HepG2 (cell line): ENCODE results near the gene NAV2. TPM values are rescaled to one million over a fixed set of nuclear protein-coding genes. Genes with fewer than 3 reads are reported as not detected.

Source experiments
- CBX1 ChIP-seq: IDR thresholded peaks from one replicate; pipeline ENCODE4 v1.6.1; 2016; ENCODE audit warnings: antibody characterized with exemption, low read depth
- GABPA ChIP-seq, 2 experiments: IDR thresholded peaks; 2 replicates each; pipeline ENCODE4 v1.6.1; 2011 to 2016; ENCODE audit warnings: low read depth in 2 of 2, low read length in 1 of 2, missing biosample characterization in 1 of 2, missing genetic modification characterization in 1 of 2
- GTF2F1 ChIP-seq: fragments of 150-350 bp; IDR thresholded peaks from 2 replicates; pipeline ENCODE4 v1.6.1; 2014; ENCODE audit warnings: low read length
- MEIS1 ChIP-seq: sonication (generic); formaldehyde crosslinking; IDR thresholded peaks from 2 replicates; pipeline ENCODE4 v1.9.0; 2021; ENCODE audit warnings: mild to moderate bottlenecking, missing genetic modification reagents, moderate library complexity, borderline replicate concordance
- MLLT10 ChIP-seq: sonication (generic); formaldehyde crosslinking; IDR thresholded peaks from 2 replicates; pipeline ENCODE4 v1.4.0; 2020; ENCODE audit warnings: missing genetic modification reagents
- RAD51 ChIP-seq: fragments of 450-650 bp; IDR thresholded peaks from 2 replicates; pipeline ENCODE4 v1.6.1; 2016; ENCODE audit warnings: borderline replicate concordance
- SOX6 ChIP-seq, 2 experiments: fragments of 450-650 bp in 1 of 2; sonication (generic) in 1 of 2; formaldehyde crosslinking in 1 of 2; IDR thresholded peaks; 2 replicates each; pipeline versions ENCODE4 v1.4.0 to v1.6.1; 2017 to 2020; ENCODE audit warnings: antibody characterized with exemption in 1 of 2, mild to moderate bottlenecking in 1 of 2, missing genetic modification reagents in 1 of 2
- SP2 ChIP-seq: sonication (generic); formaldehyde crosslinking; IDR thresholded peaks from 2 replicates; pipeline ENCODE4 v1.5.1; 2020; ENCODE audit warnings: mild to moderate bottlenecking, missing genetic modification reagents
- ZFP90 ChIP-seq: sonication (generic); formaldehyde crosslinking; IDR thresholded peaks from 2 replicates; pipeline ENCODE4 v1.8.0; 2022; ENCODE audit warnings: missing genetic modification reagents, mild to moderate bottlenecking, inconsistent platforms, borderline replicate concordance
- ZNF468 ChIP-seq: sonication (generic); formaldehyde crosslinking; IDR thresholded peaks from 2 replicates; pipeline ENCODE4 v1.8.0; 2022; ENCODE audit warnings: mild to moderate bottlenecking, moderate library complexity, missing genetic modification reagents
- ZNF646 ChIP-seq: sonication (generic); formaldehyde crosslinking; IDR thresholded peaks from 2 replicates; pipeline ENCODE4 v1.9.0; 2021; ENCODE audit warnings: mild to moderate bottlenecking, missing genetic modification reagents
- ZXDC ChIP-seq: sonication (generic); formaldehyde crosslinking; IDR thresholded peaks from 2 replicates; pipeline ENCODE4 v1.5.0; 2020; ENCODE audit warnings: mild to moderate bottlenecking, missing genetic modification reagents
- polyA plus RNA-seq, 8 experiments: library from polyadenylated mRNA; depleted of rRNA in 3 of 8; stranded (reverse) in 7 of 8; unstranded in 1 of 8; fragments of >200 nt; fragmentation: Illumina TruSeq in 4 of 8; extraction: Trizol in 4 of 8; gene quantifications; 2 replicates each; pipeline versions ENCODE4 v1.2.1 to v1.2.3, GENCODE V29; 2011 to 2016; ENCODE audit warnings: low read depth in 4 of 8, missing spikeins in 1 of 8, mixed read lengths in 1 of 8; ENCODE audit not compliant: insufficient read depth in 1 of 8
- total RNA-seq, 5 experiments: library from RNA; depleted of rRNA; stranded (reverse); fragments of >200 nt; fragmentation: Illumina TruSeq; extraction: Trizol; gene quantifications; 2 replicates each; pipeline ENCODE4 v1.2.3, GENCODE V29; 2016; ENCODE audit warnings: low read depth in 1 of 5
- TF ChIP-seq, protein P1 (sequence below): sonication (generic); formaldehyde crosslinking; IDR thresholded peaks from 2 replicates; pipeline ENCODE4 v1.5.0; 2020; ENCODE audit warnings: mild to moderate bottlenecking, missing genetic modification reagents, moderate library complexity
- TF ChIP-seq, protein P2 (sequence below): sonication (generic); formaldehyde crosslinking; IDR thresholded peaks from 2 replicates; pipeline ENCODE4 v1.4.0; 2020; ENCODE audit warnings: mild to moderate bottlenecking, missing genetic modification reagents
- TF ChIP-seq, protein P3 (sequence below): sonication (generic); formaldehyde crosslinking; IDR thresholded peaks from 2 replicates; pipeline ENCODE4 v1.5.1; 2020; ENCODE audit warnings: mild to moderate bottlenecking, missing genetic modification reagents, moderate library complexity

The NAV2 gene
- total and polyA plus RNA-seq, 2 of the 13 experiments (the other 11 are each of a cell fraction or from before 2014, with no cell fraction given) = 9.3 to 34.6 TPM

- TF ChIP-seq SOX6 (IDR thresholded peaks at IDR 0.05) (no peak), SOX6 (CRISPR knock-in tag; IDR thresholded peaks at IDR 0.05) (no peak), ZNF646 (no peak), MEIS1 (CRISPR knock-in tag) (no peak), GABPA (IDR thresholded peaks at IDR 0.05; ENCODE audit: low read depth, low read length) (no peak), GABPA (CRISPR knock-in tag; IDR thresholded peaks at IDR 0.05; ENCODE audit: low read depth) (no peak), RAD51 (no peak), ZXDC (CRISPR knock-in tag) (no peak), ZFP90 (no peak), SP2 (CRISPR knock-in tag) (no peak), CBX1 (no peak), ZNF468 (no peak), MLLT10 (CRISPR knock-in tag) (no peak), GTF2F1 (no peak)
- TF ChIP-seq, protein P1, sequence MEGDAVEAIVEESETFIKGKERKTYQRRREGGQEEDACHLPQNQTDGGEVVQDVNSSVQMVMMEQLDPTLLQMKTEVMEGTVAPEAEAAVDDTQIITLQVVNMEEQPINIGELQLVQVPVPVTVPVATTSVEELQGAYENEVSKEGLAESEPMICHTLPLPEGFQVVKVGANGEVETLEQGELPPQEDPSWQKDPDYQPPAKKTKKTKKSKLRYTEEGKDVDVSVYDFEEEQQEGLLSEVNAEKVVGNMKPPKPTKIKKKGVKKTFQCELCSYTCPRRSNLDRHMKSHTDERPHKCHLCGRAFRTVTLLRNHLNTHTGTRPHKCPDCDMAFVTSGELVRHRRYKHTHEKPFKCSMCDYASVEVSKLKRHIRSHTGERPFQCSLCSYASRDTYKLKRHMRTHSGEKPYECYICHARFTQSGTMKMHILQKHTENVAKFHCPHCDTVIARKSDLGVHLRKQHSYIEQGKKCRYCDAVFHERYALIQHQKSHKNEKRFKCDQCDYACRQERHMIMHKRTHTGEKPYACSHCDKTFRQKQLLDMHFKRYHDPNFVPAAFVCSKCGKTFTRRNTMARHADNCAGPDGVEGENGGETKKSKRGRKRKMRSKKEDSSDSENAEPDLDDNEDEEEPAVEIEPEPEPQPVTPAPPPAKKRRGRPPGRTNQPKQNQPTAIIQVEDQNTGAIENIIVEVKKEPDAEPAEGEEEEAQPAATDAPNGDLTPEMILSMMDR = no peak
- TF ChIP-seq, protein P2, sequence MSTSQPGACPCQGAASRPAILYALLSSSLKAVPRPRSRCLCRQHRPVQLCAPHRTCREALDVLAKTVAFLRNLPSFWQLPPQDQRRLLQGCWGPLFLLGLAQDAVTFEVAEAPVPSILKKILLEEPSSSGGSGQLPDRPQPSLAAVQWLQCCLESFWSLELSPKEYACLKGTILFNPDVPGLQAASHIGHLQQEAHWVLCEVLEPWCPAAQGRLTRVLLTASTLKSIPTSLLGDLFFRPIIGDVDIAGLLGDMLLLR = no peak
- TF ChIP-seq, protein P3, sequence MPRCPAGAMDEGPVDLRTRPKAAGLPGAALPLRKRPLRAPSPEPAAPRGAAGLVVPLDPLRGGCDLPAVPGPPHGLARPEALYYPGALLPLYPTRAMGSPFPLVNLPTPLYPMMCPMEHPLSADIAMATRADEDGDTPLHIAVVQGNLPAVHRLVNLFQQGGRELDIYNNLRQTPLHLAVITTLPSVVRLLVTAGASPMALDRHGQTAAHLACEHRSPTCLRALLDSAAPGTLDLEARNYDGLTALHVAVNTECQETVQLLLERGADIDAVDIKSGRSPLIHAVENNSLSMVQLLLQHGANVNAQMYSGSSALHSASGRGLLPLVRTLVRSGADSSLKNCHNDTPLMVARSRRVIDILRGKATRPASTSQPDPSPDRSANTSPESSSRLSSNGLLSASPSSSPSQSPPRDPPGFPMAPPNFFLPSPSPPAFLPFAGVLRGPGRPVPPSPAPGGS (CRISPR knock-in tag) = no peak
Measured at GRCh38 chr11:20089796-20090653, 377.4 kb downstream of the NAV2 start (continued).
